A549 (cell line): ENCODE measurements around the gene TPI1. TPM values are rescaled to one million over a fixed set of nuclear protein-coding genes. Genes with fewer than 3 reads are reported as not detected.

Source experiments
- ATAC-seq, 2 experiments: fragments of 200-7000 bp in 1 of 2; fragments of >200 bp in 1 of 2; cut with Nextera tagmentation in 1 of 2; cut with Tn5 transposase in 1 of 2; 3 replicates each; pipeline versions ENCODE4 v1.8.0 to v1.9.1; 2018 to 2020; ENCODE audit warnings: mild to moderate bottlenecking in 1 of 2, moderate library complexity in 1 of 2
- CTCF ChIA-PET: fragments of 300-600 bp; sonication (Branson Sonifier 250); formaldehyde crosslinking; extraction: SDS; loops from one replicate; lab custom pipeline; 2021; ENCODE audit warnings: antibody characterized with exemption, inconsistent platforms; lab: Yijun Ruan, JAX
- POLR2A ChIA-PET: fragments of 350-600 bp; formaldehyde crosslinking; extraction: SDS; loops from one replicate; lab custom pipeline; 2021; ENCODE audit warnings: antibody characterized with exemption, inconsistent platforms; lab: Yijun Ruan, JAX
- DNase-seq, 2 experiments: peaks; one replicate each; pipeline versions ENCODE4 v3.0.0 to v3.0.0-alpha.2; 2011 to 2016; ENCODE audit warnings: low read depth in 1 of 2, low spot score in 1 of 2
- FAIRE-seq: peaks from 2 replicates; lab custom pipeline; 2011; peaks lifted over from hg19 to GRCh38; lab: Jason Lieb, UNC
- H3K27ac ChIP-seq, 2 experiments: fragments of >200 bp; sonication (Bioruptor Twin); formaldehyde crosslinking; 3 replicates each; pipeline ENCODE4 v1.5.1; 2016 to 2017
- H3K4me1 ChIP-seq: fragments of >200 bp; sonication (Bioruptor Twin); formaldehyde crosslinking; 3 replicates; pipeline ENCODE4 v1.6.1; 2016
- H3K4me2 ChIP-seq: fragments of >200 bp; sonication (Bioruptor Twin); formaldehyde crosslinking; 3 replicates; pipeline ENCODE4 v1.6.1; 2016
- H3K4me3 ChIP-seq: fragments of >200 bp; sonication (Bioruptor Twin); formaldehyde crosslinking; 3 replicates; pipeline ENCODE4 v1.5.1; 2016
- H3K9me3 ChIP-seq: fragments of >200 bp; sonication (Bioruptor Twin); formaldehyde crosslinking; 3 replicates; pipeline ENCODE4 v1.6.1; 2016
- BCL3 ChIP-seq: fragments of >200 bp; sonication (Bioruptor Twin); formaldehyde crosslinking; IDR thresholded peaks from 3 replicates; pipeline ENCODE4 v1.6.1; 2016
- BHLHE40 ChIP-seq: IDR thresholded peaks from 2 replicates; pipeline ENCODE4 v1.6.1; 2012; ENCODE audit warnings: low read depth, low read length, inconsistent platforms
- CBX2 ChIP-seq: fragments of 200-600 bp; sonication (generic); IDR thresholded peaks from 2 replicates; pipeline ENCODE4 v1.6.1; 2016; ENCODE audit warnings: low read depth, mild to moderate bottlenecking, borderline replicate concordance
- CTCF ChIP-seq: fragments of >200 bp; sonication (Bioruptor Twin); formaldehyde crosslinking; IDR thresholded peaks from 3 replicates; pipeline ENCODE4 v1.5.1; 2016
- EHMT2 ChIP-seq: fragments of 200-600 bp; sonication (generic); IDR thresholded peaks from 2 replicates; pipeline ENCODE4 v1.6.1; 2016; ENCODE audit warnings: antibody characterized with exemption, low read depth, mild to moderate bottlenecking, moderate library complexity
- ELK1 ChIP-seq: fragments of 150-350 bp; IDR thresholded peaks from 2 replicates; pipeline ENCODE4 v1.6.1; 2014; ENCODE audit warnings: low read depth, mild to moderate bottlenecking, low read length
- EP300 ChIP-seq, 2 experiments: fragments of >200 bp; sonication (Bioruptor Twin); formaldehyde crosslinking; IDR thresholded peaks; 2 replicates in 1 of 2; 3 replicates in 1 of 2; pipeline ENCODE4 v1.6.1; 2016 to 2017
- FOSB ChIP-seq: fragments of 250-450 bp; sonication (Bioruptor Pico); IDR thresholded peaks from 2 replicates; pipeline ENCODE4 v1.5.0; 2020; ENCODE audit warnings: mild to moderate bottlenecking, moderate library complexity
- FOSL2 ChIP-seq, 2 experiments: fragments of 450-650 bp in 1 of 2; fragments of >200 bp in 1 of 2; sonication (Bioruptor Twin) in 1 of 2; formaldehyde crosslinking; IDR thresholded peaks; 2 replicates each; pipeline versions ENCODE4 v1.5.0 to v1.6.1; 2016 to 2020; ENCODE audit warnings: mild to moderate bottlenecking in 1 of 2, moderate library complexity in 1 of 2
- HDAC2 ChIP-seq: fragments of 200-600 bp; sonication (generic); IDR thresholded peaks from 2 replicates; pipeline ENCODE4 v1.6.1; 2016
- HEYL ChIP-seq: fragments of 250-450 bp; sonication (Bioruptor Pico); IDR thresholded peaks from 2 replicates; pipeline ENCODE4 v1.8.0; 2021; ENCODE audit warnings: mild to moderate bottlenecking, moderate library complexity
- HOXA7 ChIP-seq: fragments of 250-450 bp; sonication (Bioruptor Pico); IDR thresholded peaks from 2 replicates; pipeline ENCODE4 v1.5.0; 2020; ENCODE audit warnings: mild to moderate bottlenecking, moderate library complexity
- HOXB13 ChIP-seq: fragments of 250-450 bp; sonication (Bioruptor Pico); IDR thresholded peaks from 2 replicates; pipeline ENCODE4 v1.5.0; 2020; ENCODE audit warnings: low read depth, mild to moderate bottlenecking, moderate library complexity
- HOXB5 ChIP-seq: fragments of 250-450 bp; sonication (Bioruptor Pico); IDR thresholded peaks from 2 replicates; pipeline ENCODE4 v1.5.0; 2020; ENCODE audit warnings: mild to moderate bottlenecking, moderate library complexity
- MAX ChIP-seq: IDR thresholded peaks from 2 replicates; pipeline ENCODE4 v1.6.1; 2012
- NFE2L2 ChIP-seq: fragments of 150-350 bp; conservative IDR thresholded peaks from 2 replicates; pipeline ENCODE4 v1.6.1; 2014; ENCODE audit warnings: low read length
- NPAS2 ChIP-seq: fragments of 250-450 bp; sonication (Bioruptor Pico); IDR thresholded peaks from 2 replicates; pipeline ENCODE4 v1.8.0; 2022; ENCODE audit warnings: mild to moderate bottlenecking, moderate library complexity, borderline replicate concordance
- PBX3 ChIP-seq: IDR thresholded peaks from 2 replicates; pipeline ENCODE4 v1.6.1; 2012
- RARB ChIP-seq: fragments of 250-450 bp; sonication (Bioruptor Pico); IDR thresholded peaks from 2 replicates; pipeline ENCODE4 v1.8.0; 2021; ENCODE audit warnings: mild to moderate bottlenecking, moderate library complexity
- RNF2 ChIP-seq: fragments of 200-600 bp; sonication (generic); IDR thresholded peaks from 2 replicates; pipeline ENCODE4 v1.6.1; 2016; ENCODE audit warnings: low read depth, mild to moderate bottlenecking, antibody characterized with exemption, moderate library complexity, borderline replicate concordance
- SMC3 ChIP-seq: fragments of >200 bp; sonication (Bioruptor Twin); formaldehyde crosslinking; IDR thresholded peaks from 3 replicates; pipeline ENCODE4 v1.6.1; 2018; ENCODE audit warnings: inconsistent platforms
- SREBF2 ChIP-seq: fragments of 450-650 bp; IDR thresholded peaks from 2 replicates; pipeline ENCODE4 v1.6.1; 2014; ENCODE audit warnings: mild to moderate bottlenecking, moderate library complexity
- TFCP2L1 ChIP-seq: fragments of 250-450 bp; sonication (Bioruptor Pico); IDR thresholded peaks from 2 replicates; pipeline ENCODE4 v1.5.0; 2021; ENCODE audit warnings: mild to moderate bottlenecking
- TP53 ChIP-seq: fragments of 250-450 bp; sonication (Bioruptor Pico); IDR thresholded peaks from 2 replicates; pipeline ENCODE4 v1.5.0; 2021; ENCODE audit warnings: mild to moderate bottlenecking, moderate library complexity
- ZC3H11A ChIP-seq: fragments of 450-650 bp; IDR thresholded peaks from 2 replicates; pipeline ENCODE4 v1.6.1; 2014; ENCODE audit warnings: antibody characterized with exemption, mild to moderate bottlenecking
- ZSCAN20 ChIP-seq: fragments of 250-450 bp; sonication (Bioruptor Pico); IDR thresholded peaks from 2 replicates; pipeline ENCODE4 v1.8.0; 2022; ENCODE audit warnings: mild to moderate bottlenecking, moderate library complexity
- WGBS: methylation state at CpG from one replicate; pipeline ENCODE4 v1.1.6; 2017; ENCODE audit errors: missing lambda C conversion rate; 5-methylcytosine and 5-hydroxymethylcytosine counted together
- polyA plus RNA-seq, 4 experiments: library from polyadenylated mRNA; depleted of rRNA in 3 of 4; stranded (reverse); fragments of >200 nt; fragmentation: RNase III in 1 of 4; extraction: RNeasy Plus Mini Kit Qiagen cat#74134 plus additional on column Dnase treatment in 1 of 4; gene quantifications; 2 replicates in 3 of 4; 3 replicates in 1 of 4; pipeline ENCODE4 v1.2.3, GENCODE V29; 2011 to 2017

Gene TPI1
- polyA plus RNA-seq, 2 of the 4 experiments (the other 2 are of a cell fraction), result 1,293 to 1,913 TPM

GRCh38 chr12:6855322-6855721 lies 12.0 kb upstream of the TPI1 start:
- TF ChIP-seq HOXB5, result no peak
- TF ChIP-seq ZSCAN20, result no peak
- no peak for TF ChIP-seq EHMT2
- TF ChIP-seq BCL3, result no peak
- TF ChIP-seq MAX, result no peak
- no peak for TF ChIP-seq FOSL2 (IDR thresholded peaks at IDR 0.05)
- no peak for TF ChIP-seq FOSL2 (CRISPR knock-in tag; IDR thresholded peaks at IDR 0.05)
- TF ChIP-seq NPAS2 (CRISPR knock-in tag), result no peak
- TF ChIP-seq TP53 (CRISPR knock-in tag), result no peak
- Histone ChIP-seq H3K4me1 (peaks cover 16% of the 10 kb centered on the region), H3K27ac (no peak overlapping the region), H3K4me2 (no peak overlapping the region), H3K4me3 (no peak overlapping the region), H3K9me3 (no peaks in the 10 kb centered on the region)
- POLR2A ChIA-PET, result interaction anchor here (1.6 kb wide), 1 partner anchor 12 kb away, joined by 5 read pairs; the partner anchor contains the start of gene TPI1
- DNase-seq, result no peak
- ATAC-seq, result no peak
- FAIRE-seq, result no peak
- 91% methylated on average over 14 of the region's 14 CpGs for WGBS
- CTCF ChIA-PET, result interaction anchor here (1.4 to 10.1 kb wide), 4 partner anchors 10 to 36 kb away, joined by 4 to 117 read pairs (median 46); partner anchors contain the start of genes SPSB2 and TPI1

- DNase-seq (no peak), ATAC-seq (no peak), FAIRE-seq (no peak)
- Histone ChIP-seq H3K4me2 (no peak overlapping the region), H3K4me3 (no peak overlapping the region), H3K27ac (no peak overlapping the region), H3K9me3 (no peaks in the 10 kb centered on the region), H3K4me1 (peaks cover 3% of the 10 kb centered on the region)
- ChIA-PET POLR2A (interaction anchor here (1.7 kb wide), 1 partner anchor 9 kb away, joined by 6 read pairs; the partner anchor contains the start of gene TPI1), CTCF (interaction anchor here (1.0 to 2.8 kb wide), 5 partner anchors 10 to 32 kb away, joined by 3 to 14 read pairs (median 4); partner anchors contain the start of gene SPSB2)
- TF ChIP-seq HEYL, result no peak
- no peak for TF ChIP-seq MAX
- no peak for TF ChIP-seq ELK1
- no peak for TF ChIP-seq ZC3H11A
- TF ChIP-seq RNF2, result no peak
- no peak for TF ChIP-seq TFCP2L1
- TF ChIP-seq HOXB13 (CRISPR knock-in tag), result no peak
- no peak for TF ChIP-seq SMC3
- TF ChIP-seq FOSB (CRISPR knock-in tag), result no peak
- WGBS, result 85% methylated on average over 2 of the region's 2 CpGs
Measured at GRCh38 chr12:6858799-6859198, 8.5 kb upstream of the TPI1 start.

GRCh38 chr12:6860116-6860515 lies 7.2 kb upstream of the TPI1 start:
- DNase-seq (no peak), ATAC-seq (no peak), FAIRE-seq (no peak)
- ChIA-PET CTCF (interaction anchor here (0.8 to 2.8 kb wide), 6 partner anchors 10 to 106 kb away, joined by 3 to 14 read pairs (median 6); partner anchors contain the start of gene SPSB2), POLR2A (no interaction called here)
- no peak overlapping the region for H3K27ac ChIP-seq
- WGBS, result 94% methylated on average over 9 of the region's 9 CpGs
- no peak overlapping the region for H3K4me3 ChIP-seq
- no peaks in the 10 kb centered on the region for H3K9me3 ChIP-seq
- TF ChIP-seq HDAC2, result no peak
- TF ChIP-seq NFE2L2, result no peak
- no peak for TF ChIP-seq RARB (CRISPR knock-in tag)
- no peak for TF ChIP-seq MAX
- TF ChIP-seq EP300 (IDR thresholded peaks at IDR 0.05), result no peak
- TF ChIP-seq TFCP2L1, result no peak
- no peak for TF ChIP-seq HOXA7 (CRISPR knock-in tag)
- TF ChIP-seq SREBF2, result no peak
- no peak for TF ChIP-seq FOSL2 (IDR thresholded peaks at IDR 0.05)
- TF ChIP-seq FOSL2 (CRISPR knock-in tag; IDR thresholded peaks at IDR 0.05), result no peak
- TF ChIP-seq CTCF, result no peak
- TF ChIP-seq CBX2, result no peak
- no peak for TF ChIP-seq TP53 (CRISPR knock-in tag)
- TF ChIP-seq BHLHE40, result no peak
- no peak for TF ChIP-seq PBX3
- no peaks in the 10 kb centered on the region for H3K4me1 ChIP-seq
- no peak overlapping the region for H3K4me2 ChIP-seq
